Activated T-cell treated with anti-CD3 and anti-CD28 coated beads, Interleukin-2, amount 50 U/mL, for 72 hours (primary cell): ENCODE results near the gene AMDHD1. TPM values are rescaled to one million over a fixed set of nuclear protein-coding genes. Genes with fewer than 3 reads are reported as not detected.

Experiments
- ATAC-seq, 2 donors: fragments of 150-1000 bp; cut with Tn5 transposase; replicated peaks in 1 of 2; 2 replicates each; pipeline ENCODE4 v1.10.0; 2021; ENCODE audit warnings: moderate library complexity in 2 of 2, mild to moderate bottlenecking in 1 of 2
- DNase-seq, 2 donors: peaks; one replicate each; pipeline ENCODE4 v3.0.0; 2021 to 2022; ENCODE audit warnings: mixed read lengths in 1 of 2
- H3K27ac Mint-ChIP-seq: one replicate; pipeline ENCODE4 v1.8.0; 2022; ENCODE audit warnings: mild to moderate bottlenecking, moderate library complexity, mixed read lengths
- H3K27me3 Mint-ChIP-seq: one replicate; pipeline ENCODE4 v1.8.0; 2022; ENCODE audit warnings: low read depth, mixed read lengths
- H3K36me3 Mint-ChIP-seq, 2 donors: one replicate each; pipeline ENCODE4 v1.8.0; 2022; ENCODE audit warnings: mixed read lengths in 2 of 2, mild to moderate bottlenecking in 1 of 2; ENCODE audit not compliant: insufficient read depth in 2 of 2
- H3K4me1 Mint-ChIP-seq: one replicate; pipeline ENCODE4 v1.8.0; 2022; ENCODE audit warnings: low read depth, mixed read lengths
- H3K4me3 Mint-ChIP-seq, 2 donors: one replicate each; pipeline ENCODE4 v1.8.0; 2022; ENCODE audit warnings: mild to moderate bottlenecking in 2 of 2, mixed read lengths in 2 of 2, moderate library complexity in 2 of 2
- H3K9me3 Mint-ChIP-seq, 2 donors: one replicate each; pipeline ENCODE4 v1.8.0; 2022; ENCODE audit warnings: mixed read lengths in 2 of 2
- total RNA-seq, 2 donors: library from RNA; stranded (reverse); gene quantifications; one replicate each; pipeline ENCODE4 v1.2.3, GENCODE V29; 2022

The AMDHD1 gene, protein sequence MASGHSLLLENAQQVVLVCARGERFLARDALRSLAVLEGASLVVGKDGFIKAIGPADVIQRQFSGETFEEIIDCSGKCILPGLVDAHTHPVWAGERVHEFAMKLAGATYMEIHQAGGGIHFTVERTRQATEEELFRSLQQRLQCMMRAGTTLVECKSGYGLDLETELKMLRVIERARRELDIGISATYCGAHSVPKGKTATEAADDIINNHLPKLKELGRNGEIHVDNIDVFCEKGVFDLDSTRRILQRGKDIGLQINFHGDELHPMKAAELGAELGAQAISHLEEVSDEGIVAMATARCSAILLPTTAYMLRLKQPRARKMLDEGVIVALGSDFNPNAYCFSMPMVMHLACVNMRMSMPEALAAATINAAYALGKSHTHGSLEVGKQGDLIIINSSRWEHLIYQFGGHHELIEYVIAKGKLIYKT
- 1 to 10 TPM; 2.2 to 3.7 TPM for total RNA-seq

DNA sequence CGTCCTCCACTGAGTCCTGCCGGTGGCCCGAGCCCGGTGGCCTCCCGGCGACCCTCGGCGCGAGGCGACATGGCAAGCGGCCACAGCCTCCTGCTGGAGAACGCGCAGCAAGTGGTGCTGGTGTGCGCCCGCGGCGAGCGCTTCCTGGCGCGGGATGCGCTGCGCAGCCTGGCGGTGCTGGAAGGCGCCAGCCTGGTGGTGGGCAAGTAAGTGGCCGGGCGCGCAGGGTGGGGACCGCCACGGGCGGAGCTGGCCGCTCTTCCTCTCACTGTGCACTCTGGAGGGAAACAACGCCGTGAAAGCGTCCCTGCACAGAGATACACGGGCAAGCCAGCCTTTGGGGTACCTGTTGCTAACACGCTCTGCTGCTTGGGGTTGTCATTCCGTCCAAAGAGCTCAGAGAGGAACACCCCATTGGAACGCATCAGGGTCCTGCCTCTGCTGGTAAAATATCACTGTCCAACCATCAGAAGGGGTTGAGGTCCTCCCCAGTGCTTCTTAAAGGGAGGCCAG, at the start of gene AMDHD1:
Gene AMDHD1, plus strand, starts transcription at position 2 of the 513 bp plus-strand sequence. Its CDS starts 68 bp downstream, at position 70.
- H3K4me3 Mint-ChIP-seq = peak within 1 kb of the TSS; percentile 92 to 95
- DNase-seq = peak; percentile 74 to 76
- H3K36me3 Mint-ChIP-seq = peaks cover 2% of the 10 kb centered on the region in 2 donors
- peak within 1 kb of the TSS; percentile 96 for H3K27ac Mint-ChIP-seq
- no peaks in the 10 kb centered on the region for H3K9me3 Mint-ChIP-seq
- ATAC-seq = peak; percentile 77 to 79
- peaks cover 9% of the 10 kb centered on the region for H3K4me1 Mint-ChIP-seq
- no peaks in the 10 kb centered on the region for H3K27me3 Mint-ChIP-seq

- Mint-ChIP-seq H3K27me3 (peaks cover 12% of the 10 kb centered on the region), H3K27ac (no peak overlapping the region), H3K36me3 (no peaks in the 10 kb centered on the region), H3K9me3 (no peaks in the 10 kb centered on the region), H3K4me3 (no peak overlapping the region), H3K4me1 (no peaks in the 10 kb centered on the region)
- ATAC-seq (no peak), DNase-seq (no peak)
These were observed 46.3 kb upstream of the AMDHD1 start for GRCh38 chr12:95896846-95897245.

DNA sequence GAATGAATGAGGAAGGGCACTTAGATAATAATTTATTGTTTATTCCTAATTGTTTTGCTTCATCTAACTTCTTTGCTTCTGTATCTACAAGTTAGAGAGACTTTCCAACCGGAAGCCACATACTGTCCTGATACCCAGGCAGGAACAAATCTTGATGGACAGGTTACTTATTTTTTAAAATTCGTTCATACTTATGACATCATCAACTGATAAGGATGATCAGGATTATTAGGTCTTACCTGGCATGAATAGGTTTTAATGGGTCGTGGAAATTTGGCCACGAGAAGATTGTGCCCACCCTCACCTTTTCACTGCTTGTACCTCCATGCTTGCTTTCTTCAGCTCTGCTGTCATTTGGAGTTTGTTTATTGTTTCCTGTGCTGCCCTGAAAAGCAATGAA, 45.0 kb upstream of the AMDHD1 start:
- H3K27ac Mint-ChIP-seq = no peak overlapping the region
- peaks cover 0 to under 1% of the 10 kb centered on the region in 2 donors for H3K36me3 Mint-ChIP-seq
- no peaks in the 10 kb centered on the region for H3K4me1 Mint-ChIP-seq
- H3K4me3 Mint-ChIP-seq = no peak overlapping the region
- H3K9me3 Mint-ChIP-seq = no peaks in the 10 kb centered on the region
- H3K27me3 Mint-ChIP-seq = peaks cover 12% of the 10 kb centered on the region
- no peak for DNase-seq
- no peak for ATAC-seq

DNA sequence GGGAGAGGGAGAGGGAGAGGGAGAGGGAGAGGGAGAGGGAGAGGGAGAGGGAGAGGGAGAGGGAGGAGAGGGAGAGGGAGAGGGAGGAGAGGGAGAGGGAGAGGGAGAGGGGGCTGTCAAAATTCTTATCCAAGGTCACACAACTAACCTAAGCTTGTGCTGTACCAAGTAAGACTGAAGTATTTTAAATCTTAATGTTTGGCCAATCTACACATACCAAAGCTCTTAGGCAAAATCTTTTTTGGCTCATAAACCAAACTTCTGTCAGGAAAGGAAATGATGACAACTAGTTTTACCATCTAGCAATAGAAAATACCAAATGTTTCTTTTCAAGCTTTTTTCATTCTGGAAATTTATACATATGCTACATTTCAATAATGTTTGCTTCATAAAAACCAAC, 34.6 kb upstream of the AMDHD1 start:
- Mint-ChIP-seq H3K4me1 (no peaks in the 10 kb centered on the region), H3K27ac (no peak overlapping the region), H3K4me3 (no peak overlapping the region), H3K36me3 (peaks cover 0 to 1% of the 10 kb centered on the region in 2 donors), H3K27me3 (peaks cover 14% of the 10 kb centered on the region), H3K9me3 (no peaks in the 10 kb centered on the region)
- no peak for DNase-seq
- ATAC-seq = no peak

DNA sequence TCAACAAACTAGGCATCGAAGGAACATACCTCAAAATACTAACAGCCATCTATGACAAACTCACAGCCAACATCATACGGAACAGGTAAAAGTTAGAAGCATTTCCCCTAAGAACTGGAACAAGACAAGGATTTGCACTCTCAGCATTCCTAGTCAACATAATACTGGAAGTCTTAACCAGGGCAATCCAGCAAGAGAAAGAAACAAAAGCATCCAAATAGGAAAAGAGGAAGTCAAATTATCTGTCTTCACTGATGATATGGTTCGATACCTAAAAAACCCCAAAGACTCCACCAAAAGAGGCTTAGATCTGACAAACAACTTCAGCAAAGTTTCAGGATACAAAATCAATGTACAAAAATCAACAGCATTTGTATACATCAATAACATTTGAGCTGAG, 33.3 kb upstream of the AMDHD1 start:
- no peak for ATAC-seq
- Mint-ChIP-seq H3K36me3 (no peaks in the 10 kb centered on the region), H3K4me1 (no peaks in the 10 kb centered on the region), H3K27me3 (peaks cover 17% of the 10 kb centered on the region), H3K4me3 (no peak overlapping the region), H3K27ac (no peak overlapping the region), H3K9me3 (no peaks in the 10 kb centered on the region)
- DNase-seq = no peak

GRCh38 chr12:95918194-95918993, 24.7 kb upstream of the AMDHD1 start:
- Mint-ChIP-seq H3K4me3 (no peak overlapping the region), H3K27me3 (peaks cover 9% of the 10 kb centered on the region), H3K9me3 (peaks cover 0 to 5% of the 10 kb centered on the region in 2 donors), H3K4me1 (no peaks in the 10 kb centered on the region), H3K27ac (no peak overlapping the region), H3K36me3 (peaks cover 0 to 3% of the 10 kb centered on the region in 2 donors)
- DNase-seq = peak; percentile 51 to 57
- peak; percentile 94 to 97 for ATAC-seq

DNA sequence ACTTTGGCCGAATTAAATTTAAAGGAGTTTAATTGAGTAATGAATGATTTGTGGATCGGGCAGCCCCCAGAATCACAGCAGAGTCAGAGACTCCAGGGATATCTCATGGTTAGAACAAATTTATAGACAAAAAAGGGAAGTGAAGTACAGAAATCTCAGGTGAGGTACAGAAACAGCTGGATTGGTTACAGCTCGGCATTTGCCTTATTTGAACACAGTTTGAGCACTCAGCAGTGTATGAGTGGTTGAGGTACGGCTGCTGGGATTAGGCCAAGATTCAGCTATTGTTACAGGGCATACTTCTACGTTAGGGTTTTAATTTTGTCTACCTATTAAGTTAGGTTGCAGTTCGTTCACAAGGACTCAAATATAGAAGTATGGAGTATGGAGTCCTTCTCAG, 24.0 kb upstream of the AMDHD1 start:
- Mint-ChIP-seq H3K36me3 (peaks cover 0 to 3% of the 10 kb centered on the region in 2 donors), H3K4me3 (no peak overlapping the region), H3K27ac (no peak overlapping the region), H3K9me3 (peaks cover 0 to 5% of the 10 kb centered on the region in 2 donors), H3K27me3 (peaks cover 9% of the 10 kb centered on the region), H3K4me1 (no peaks in the 10 kb centered on the region)
- DNase-seq (no peak), ATAC-seq (no peak)

DNA sequence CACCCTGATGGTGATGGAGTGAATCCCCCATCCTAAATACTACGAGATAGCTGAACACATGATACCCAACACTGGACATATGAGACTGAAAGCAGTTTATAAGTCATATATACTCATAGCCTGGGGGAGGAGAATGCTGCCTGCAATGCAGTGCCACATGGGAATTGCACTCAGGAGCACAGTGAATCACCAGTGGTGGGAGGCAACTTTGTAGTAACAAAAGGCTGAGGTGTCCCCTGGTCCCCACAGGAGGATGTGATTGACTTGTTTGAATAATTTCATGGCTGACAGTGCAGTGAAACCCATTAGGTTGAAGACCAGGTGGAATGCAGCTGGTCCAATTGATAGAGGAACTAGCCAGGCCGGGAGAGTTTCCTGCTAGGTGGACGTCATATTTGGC, 20.9 kb upstream of the AMDHD1 start:
- no peaks in the 10 kb centered on the region for H3K27me3 Mint-ChIP-seq
- H3K9me3 Mint-ChIP-seq = peaks cover 0 to 5% of the 10 kb centered on the region in 2 donors
- no peak overlapping the region for H3K27ac Mint-ChIP-seq
- peaks cover 0 to 3% of the 10 kb centered on the region in 2 donors for H3K36me3 Mint-ChIP-seq
- ATAC-seq (no peak), DNase-seq (no peak)
- no peak overlapping the region for H3K4me3 Mint-ChIP-seq
- H3K4me1 Mint-ChIP-seq = no peaks in the 10 kb centered on the region

DNA sequence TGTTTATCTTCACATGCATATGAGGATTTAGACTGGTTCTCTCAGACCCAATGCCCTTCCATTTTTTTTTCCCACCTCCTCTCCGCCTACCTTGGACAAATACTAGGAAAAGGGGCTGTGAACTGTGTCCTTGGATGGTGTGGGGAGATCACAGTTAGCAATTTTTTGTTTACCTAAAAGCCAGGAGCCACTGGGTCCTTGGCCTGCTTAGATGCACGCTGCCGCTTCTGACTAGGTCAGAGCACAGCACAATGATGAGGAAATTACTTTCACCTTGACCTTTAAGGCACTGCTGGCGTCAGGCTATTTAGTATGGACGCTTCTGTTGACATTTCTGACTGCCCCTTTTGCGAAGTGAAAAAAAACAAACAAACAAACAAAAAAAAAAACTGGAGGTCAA, 2.6 kb upstream of the AMDHD1 start:
- ATAC-seq (no peak), DNase-seq (no peak)
- Mint-ChIP-seq H3K4me1 (peaks cover 9% of the 10 kb centered on the region), H3K27ac (no peak overlapping the region), H3K9me3 (no peaks in the 10 kb centered on the region), H3K27me3 (no peaks in the 10 kb centered on the region), H3K36me3 (peaks cover 2% of the 10 kb centered on the region in 2 donors), H3K4me3 (no peak overlapping the region)

GRCh38 chr12:95942101-95942523, 1.0 kb upstream of the AMDHD1 start:
- ATAC-seq = no peak
- H3K27ac Mint-ChIP-seq = peak overlapping the region; percentile 63
- H3K36me3 Mint-ChIP-seq = peaks cover 2% of the 10 kb centered on the region in 2 donors
- no peaks in the 10 kb centered on the region for H3K27me3 Mint-ChIP-seq
- H3K4me1 Mint-ChIP-seq = peaks cover 9% of the 10 kb centered on the region
- H3K9me3 Mint-ChIP-seq = no peaks in the 10 kb centered on the region
- no peak for DNase-seq
- H3K4me3 Mint-ChIP-seq = peak overlapping the region; percentile 92 to 95

DNA sequence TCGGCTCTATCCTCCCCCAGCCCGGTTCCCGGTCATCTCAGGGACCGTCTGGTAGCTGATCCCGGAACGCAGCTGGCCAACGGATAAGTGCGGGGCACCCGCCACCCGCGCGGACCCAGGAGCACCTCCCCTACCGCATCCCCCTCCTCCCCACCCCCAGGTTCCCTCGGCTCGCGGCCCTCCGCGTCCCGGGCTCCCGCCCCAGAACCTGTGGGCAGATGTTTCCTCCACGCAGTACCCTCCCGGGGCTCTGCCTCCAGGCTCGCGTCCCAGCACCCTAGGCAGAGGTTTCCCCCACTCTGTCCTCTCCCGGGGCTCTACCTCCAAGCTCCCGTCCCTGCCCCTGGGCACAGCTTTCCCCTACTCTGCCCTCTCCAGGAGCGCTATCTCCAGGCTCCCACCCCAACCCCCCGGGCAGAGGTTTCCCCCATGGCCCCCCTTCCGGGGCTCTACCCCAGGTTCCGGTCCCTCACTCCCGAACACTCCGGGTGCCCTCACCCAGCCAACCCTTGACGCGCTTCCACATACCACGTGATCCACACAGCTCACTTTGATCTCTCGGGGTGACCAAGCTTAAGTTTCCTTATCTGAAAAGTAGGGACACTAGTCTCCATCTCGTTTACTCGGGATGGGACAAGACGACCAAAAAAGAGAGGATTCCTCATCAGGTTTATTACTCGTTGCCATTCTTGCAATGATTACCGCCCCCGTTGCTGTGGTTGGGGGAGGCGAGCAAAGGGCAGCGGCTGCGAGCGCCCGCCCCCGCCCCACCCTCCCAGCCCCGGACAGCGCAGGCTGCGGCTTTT, 404 bp upstream of the AMDHD1 start, which contains the start of gene CCDC38:
Gene CCDC38, minus strand, starts transcription at position 91 of the 806 bp plus-strand sequence. CDS start 6,105 bp downstream, outside the sequence.
- peaks cover 9% of the 10 kb centered on the region for H3K4me1 Mint-ChIP-seq
- no peaks in the 10 kb centered on the region for H3K27me3 Mint-ChIP-seq
- DNase-seq (peak; percentile 86), ATAC-seq (peak; percentile 97)
- H3K36me3 Mint-ChIP-seq = peaks cover 2% of the 10 kb centered on the region in 2 donors
- peak within 1 kb of the TSS; percentile 96 for H3K27ac Mint-ChIP-seq
- H3K4me3 Mint-ChIP-seq = peak within 1 kb of the TSS; percentile 92 to 95
- no peaks in the 10 kb centered on the region for H3K9me3 Mint-ChIP-seq

GRCh38 chr12:95944108-95944704, 1.1 kb downstream of the AMDHD1 start:
- ATAC-seq = no peak
- Mint-ChIP-seq H3K36me3 (peaks cover 2% of the 10 kb centered on the region in 2 donors), H3K4me3 (peak overlapping the region; percentile 92 to 95), H3K9me3 (no peaks in the 10 kb centered on the region), H3K27ac (no peak overlapping the region), H3K4me1 (peaks cover 9% of the 10 kb centered on the region), H3K27me3 (no peaks in the 10 kb centered on the region)
- DNase-seq = no peak
